GM21825 (cell line): ENCODE measurements around the gene FMN2.
"Not testable (repeated sequence)": the region's sequence is repeated elsewhere in the genome, so short reads cannot be mapped to it uniquely, and the experiment has no call there.

ENCODE experiments used
- ATAC-seq: cut with Tn5 transposase; IDR thresholded peaks from one replicate; pipeline ENCODE4 v1.9.1; 2021; ENCODE audit warnings: mild to moderate bottlenecking, moderate library complexity; ENCODE audit not compliant: unreplicated experiment

FMN2 gene

DNA sequence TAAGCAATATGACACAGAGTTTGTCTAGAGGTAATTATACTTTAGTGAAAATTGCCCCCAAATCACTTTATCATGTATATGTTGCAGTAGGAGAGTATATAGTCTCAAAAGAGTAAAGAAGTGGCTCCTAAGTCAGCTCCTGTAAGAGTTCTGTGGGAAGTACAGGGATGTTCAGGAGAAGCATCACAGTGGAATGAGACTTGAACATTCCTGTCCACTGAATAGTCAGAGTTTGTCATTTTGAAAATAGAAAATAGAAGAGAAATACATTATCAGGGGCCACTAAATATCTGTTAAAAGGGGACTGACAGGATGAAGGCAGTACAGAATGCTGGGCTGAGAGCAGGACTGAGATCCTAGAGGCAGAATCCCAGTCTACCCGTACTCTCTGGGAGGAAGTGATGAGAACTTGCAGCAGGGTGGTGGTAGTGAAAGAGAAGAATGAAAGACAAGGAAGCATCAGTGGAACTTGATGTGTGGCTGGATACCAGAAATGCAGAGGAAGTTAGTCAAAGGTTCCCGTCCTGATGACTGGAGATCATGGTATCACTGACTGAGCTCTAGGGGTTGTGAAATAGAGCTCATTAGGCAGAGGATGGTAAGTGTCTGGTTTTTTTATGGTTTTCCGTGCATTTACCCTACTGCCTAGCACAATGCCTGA lies 153.4 kb downstream of the FMN2 start:
- no peak for ATAC-seq

- ATAC-seq: no peak
These were observed 153.9 kb downstream of the FMN2 start for GRCh38 chr1:240245629-240246020.

DNA sequence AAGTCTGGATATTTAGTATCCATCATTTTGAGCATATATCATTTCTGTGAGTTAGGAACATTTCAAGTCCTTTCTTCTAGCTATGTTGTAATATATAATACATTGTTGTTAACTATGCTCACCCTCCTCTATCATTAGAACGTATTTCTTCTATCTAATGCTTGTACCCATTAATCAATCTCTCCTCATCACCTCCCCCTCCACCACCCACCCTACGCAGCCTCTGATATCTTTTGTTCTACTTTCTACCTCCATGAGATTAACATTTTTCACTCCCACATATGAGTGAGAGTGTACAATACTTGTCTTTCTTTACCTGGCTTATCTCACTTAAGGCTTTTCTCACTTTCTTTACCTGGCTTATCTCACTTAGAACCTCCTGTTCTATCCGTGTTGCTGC lies 156.2 kb downstream of the FMN2 start:
- no peak for ATAC-seq

DNA sequence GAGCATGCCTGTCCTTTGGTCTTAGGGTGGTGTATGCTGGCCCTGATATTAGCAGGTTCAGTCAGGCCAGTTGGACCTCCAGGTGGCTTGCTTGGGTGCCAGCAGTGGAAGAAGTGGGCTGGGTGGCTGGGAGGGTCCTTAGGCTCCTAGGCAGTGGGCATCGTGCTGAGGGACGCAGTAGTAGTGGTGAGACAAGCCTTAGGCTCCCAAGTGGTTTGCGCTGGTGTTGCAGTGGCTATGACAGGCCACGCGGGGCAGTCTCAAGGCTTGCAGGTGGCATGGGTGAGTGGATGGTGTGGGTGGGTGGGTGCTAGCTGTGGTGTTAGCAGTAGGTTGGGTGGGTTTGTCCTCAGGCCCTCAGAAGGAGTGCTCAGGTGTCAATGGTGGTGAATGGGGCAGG lies 162.3 kb downstream of the FMN2 start:
- no peak for ATAC-seq

DNA sequence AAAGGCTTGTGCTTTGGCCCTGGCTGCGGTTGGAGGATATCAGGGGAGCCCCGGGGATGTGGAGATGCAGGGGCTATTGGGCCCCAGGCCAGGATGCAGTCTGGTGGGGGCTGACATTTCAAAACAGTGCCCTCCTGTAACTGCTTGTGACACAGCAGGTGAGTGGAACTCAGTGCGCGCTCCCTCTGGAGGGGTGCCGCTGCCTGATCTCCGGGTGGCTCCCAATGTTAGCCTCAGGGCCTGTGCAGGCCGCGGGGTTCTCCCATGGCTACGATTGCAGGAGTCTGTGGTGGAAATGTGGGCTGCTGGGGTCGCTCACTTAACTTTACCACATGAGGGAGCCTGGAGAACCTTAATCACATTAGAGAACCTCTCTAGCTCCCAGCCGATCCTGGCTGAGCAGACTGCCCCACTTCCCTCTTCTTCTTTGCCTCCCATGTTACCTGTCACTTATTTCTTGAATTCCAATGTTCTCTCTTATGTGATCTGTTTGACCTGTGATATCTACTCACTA lies 163.2 kb downstream of the FMN2 start:
- ATAC-seq: no peak

- no peak for ATAC-seq
These were observed 164.2 kb downstream of the FMN2 start for GRCh38 chr1:240255922-240256321.

DNA sequence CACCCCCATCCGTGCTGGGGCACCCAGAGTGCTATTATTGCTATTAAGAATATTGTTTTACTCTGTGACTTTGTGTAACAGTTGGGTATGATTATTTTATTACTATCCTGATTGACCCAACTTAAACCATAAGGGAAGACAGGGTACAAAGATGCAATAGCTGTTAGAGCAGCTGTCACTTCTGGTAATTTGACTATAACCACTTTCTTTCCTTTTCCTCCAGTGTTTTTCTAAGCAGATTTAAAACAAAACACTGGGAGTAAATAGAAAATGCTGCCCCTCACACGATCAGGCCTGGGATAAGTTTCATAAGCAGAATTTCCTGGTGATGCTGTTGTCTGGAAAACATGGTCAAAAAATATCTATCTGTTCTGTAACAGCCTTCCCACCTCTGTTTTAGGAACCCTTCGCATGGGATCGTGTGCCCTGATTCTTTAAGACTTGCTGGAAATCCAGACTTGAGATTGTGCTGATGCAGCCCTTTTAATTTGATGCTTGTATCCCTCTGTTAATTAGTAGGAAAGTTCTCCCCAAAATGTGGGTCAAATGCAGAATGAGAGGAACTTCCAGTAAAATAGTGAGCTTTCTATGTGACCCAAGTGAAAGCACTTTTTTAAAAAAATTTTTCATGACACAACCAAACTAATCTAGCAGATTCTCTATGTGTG lies 165.3 kb downstream of the FMN2 start:
- no peak for ATAC-seq

- ATAC-seq: no peak
These were observed 167.2 kb downstream of the FMN2 start for GRCh38 chr1:240258910-240259309.

DNA sequence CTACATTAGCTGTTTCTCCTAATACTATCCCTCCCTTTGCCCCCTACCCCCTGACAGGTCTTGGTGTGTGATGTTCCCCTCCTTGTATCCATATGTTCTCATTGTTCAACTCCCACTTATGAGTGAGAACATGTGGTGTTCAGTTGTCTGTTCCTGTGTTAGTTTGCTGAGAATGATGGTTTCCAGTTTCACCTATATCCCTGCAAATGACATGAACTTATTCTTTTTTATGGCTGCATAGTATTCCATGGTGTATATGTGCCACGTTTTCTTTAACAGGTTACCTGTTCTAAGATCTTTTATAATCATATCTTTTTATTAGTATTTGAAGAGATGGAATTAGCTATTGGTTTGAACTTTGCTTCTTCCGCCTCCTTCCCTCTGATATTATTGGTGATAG lies 172.8 kb downstream of the FMN2 start:
- not testable (repeated sequence) for ATAC-seq

DNA sequence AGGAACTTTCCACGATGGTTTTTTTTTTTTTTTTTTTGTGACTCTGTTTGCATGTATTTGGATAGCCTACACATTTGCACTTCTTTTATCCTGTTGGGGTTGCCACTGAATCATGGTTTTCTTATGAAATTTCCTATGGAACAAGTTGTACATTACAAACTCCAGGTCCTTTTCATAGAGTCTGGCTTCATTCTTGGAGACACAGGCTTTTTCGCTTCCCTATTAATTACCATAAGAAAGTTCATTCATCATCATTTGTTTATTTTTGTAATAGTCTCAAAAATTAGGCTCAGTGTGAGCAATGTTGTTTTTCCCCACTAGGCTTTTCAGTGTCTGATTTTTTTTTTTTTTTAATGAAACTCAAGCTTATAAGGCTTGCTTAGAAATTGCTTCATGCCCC lies 179.4 kb downstream of the FMN2 start:
- ATAC-seq: no peak

- ATAC-seq: no peak
These were observed 182.9 kb downstream of the FMN2 start for GRCh38 chr1:240274569-240274968.

GRCh38 chr1:240275219-240275618 lies 183.5 kb downstream of the FMN2 start:
- ATAC-seq: not testable (repeated sequence)

DNA sequence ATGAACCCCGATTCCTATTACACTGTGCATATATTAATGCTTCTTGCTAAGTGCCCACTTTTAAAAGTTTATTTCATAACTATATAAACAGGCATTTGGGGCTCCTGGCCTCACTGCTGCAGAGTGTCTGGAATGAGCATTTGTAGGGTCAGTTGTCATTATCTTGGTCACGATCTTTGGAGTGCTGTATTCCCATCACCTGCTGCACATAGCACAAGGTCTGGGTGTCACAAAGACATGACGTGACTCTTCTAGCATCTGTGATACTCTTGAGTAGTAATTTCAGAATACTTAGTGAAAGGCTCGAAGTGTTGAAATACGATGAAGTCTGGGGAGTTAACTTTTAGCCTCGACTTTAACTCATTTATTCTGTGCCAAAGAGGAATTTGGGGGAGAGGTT lies 186.4 kb downstream of the FMN2 start:
- no peak for ATAC-seq

- ATAC-seq: no peak
These were observed 189.1 kb downstream of the FMN2 start for GRCh38 chr1:240280560-240281322.

DNA sequence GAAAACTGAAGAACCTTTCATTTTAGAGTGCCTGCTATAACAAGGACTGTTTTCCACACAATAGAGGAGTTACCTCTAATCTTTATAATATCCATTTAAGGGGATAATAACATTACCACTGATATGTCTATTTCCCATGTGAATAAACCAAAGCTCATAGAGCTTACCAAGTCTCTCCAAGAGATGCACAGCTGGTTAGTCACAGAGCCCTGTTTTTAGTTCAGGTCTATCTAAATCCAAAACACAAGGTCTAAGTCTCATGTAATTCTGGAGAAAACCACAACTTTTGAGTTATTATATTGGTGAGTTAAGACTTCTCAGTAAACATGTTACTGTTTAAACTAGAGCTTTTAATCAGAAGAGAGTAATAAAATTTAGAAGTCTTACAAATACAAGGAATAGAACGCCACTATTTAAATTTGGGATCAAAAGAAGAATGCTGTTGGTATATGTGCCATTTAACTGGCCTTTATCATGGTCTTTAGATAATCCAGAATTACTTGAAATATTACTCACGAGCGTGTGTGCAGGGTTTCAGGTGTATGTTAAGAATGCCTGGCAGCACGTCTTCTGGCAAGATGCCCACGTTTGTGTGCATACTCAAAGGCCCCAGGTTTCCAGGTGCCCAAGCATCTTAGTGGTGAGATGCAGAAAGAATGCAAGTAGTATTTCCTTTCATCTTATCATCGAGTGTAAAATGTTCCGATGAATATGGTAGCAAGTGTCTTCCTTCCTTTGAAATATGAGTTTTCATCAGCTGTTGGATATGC lies 190.6 kb downstream of the FMN2 start:
- ATAC-seq: no peak

GRCh38 chr1:240284656-240285414 lies 193.2 kb downstream of the FMN2 start:
- no peak for ATAC-seq

- ATAC-seq: no peak
These were observed 193.9 kb downstream of the FMN2 start for GRCh38 chr1:240285540-240285939.

DNA sequence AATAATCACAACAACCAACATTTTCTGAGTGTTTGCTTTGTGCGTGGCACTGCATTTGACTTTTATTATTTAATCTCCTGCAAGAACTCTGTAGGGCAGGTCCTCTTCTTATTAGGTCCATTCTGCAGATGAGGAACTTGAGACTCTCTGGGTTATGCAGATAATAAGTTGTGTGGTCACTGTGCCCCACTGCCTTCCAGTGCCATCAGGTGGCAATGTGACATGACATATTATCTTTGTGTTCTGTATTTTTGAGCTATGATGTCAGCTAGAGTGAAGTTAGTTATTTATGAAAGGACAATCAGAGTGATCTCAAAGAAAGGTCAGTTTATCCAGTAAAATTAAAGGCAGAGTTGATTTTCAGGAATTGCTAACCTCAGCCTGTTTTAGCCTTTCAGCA lies 196.0 kb downstream of the FMN2 start:
- no peak for ATAC-seq

DNA sequence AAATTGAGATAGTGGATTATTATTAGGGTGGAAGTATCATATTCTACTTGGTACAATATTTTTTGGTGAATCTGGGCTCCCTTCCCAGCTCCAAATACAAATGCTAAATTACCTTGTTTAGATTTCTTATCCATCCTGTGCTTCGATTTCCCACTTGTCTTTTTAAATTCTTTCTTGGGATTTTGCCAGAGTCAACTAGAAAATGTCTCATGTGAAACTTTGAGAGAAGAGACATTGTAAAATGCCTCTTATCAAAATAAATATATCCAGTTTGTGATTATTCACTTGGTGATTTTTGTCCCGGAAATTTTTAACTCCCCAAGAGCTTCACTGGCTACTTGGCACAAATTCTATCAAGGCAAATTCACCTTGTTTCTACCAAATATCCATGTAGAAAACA lies 202.0 kb downstream of the FMN2 start:
- no peak for ATAC-seq

GRCh38 chr1:240294566-240294965 lies 202.9 kb downstream of the FMN2 start:
- no peak for ATAC-seq
